Kidney (tissue), 14 donors: ENCODE measurements around the gene CDK19. TPM values are rescaled to one million over a fixed set of nuclear protein-coding genes. Genes with fewer than 3 reads are reported as not detected.
"Not testable (repeated sequence)": the region's sequence is repeated elsewhere in the genome, so short reads cannot be mapped to it uniquely, and the experiment has no call there.

Experiments
- DNase-seq, 5 donors: peaks; one replicate each; pipeline ENCODE4 v3.0.0-alpha.2; 2013 to 2020
- FAIRE-seq: peaks from 2 replicates; lab custom pipeline; 2012; peaks lifted over from hg19 to GRCh38; lab: Jason Lieb, UNC
- H3K27ac ChIP-seq, 2 donors: one replicate each; pipeline ENCODE4 v1.7.0; 2013; ENCODE audit warnings: low read depth in 2 of 2, low read length in 2 of 2, inconsistent platforms in 1 of 2
- H3K27me3 ChIP-seq: one replicate; pipeline ENCODE4 v1.7.1; 2013; ENCODE audit warnings: low read length, inconsistent platforms; ENCODE audit not compliant: control insufficient read depth, insufficient read depth
- H3K36me3 ChIP-seq, 3 donors: one replicate each; pipeline versions ENCODE4 v1.7.0 to v1.7.1; 2013; ENCODE audit warnings: low read length in 3 of 3, control low read depth in 1 of 3, inconsistent platforms in 1 of 3; ENCODE audit not compliant: insufficient read depth in 3 of 3, control insufficient read depth in 2 of 3
- H3K4me1 ChIP-seq, 3 donors: one replicate each; pipeline versions ENCODE4 v1.7.0 to v1.7.1; 2013; ENCODE audit warnings: low read length in 3 of 3, inconsistent platforms in 1 of 3, low read depth in 1 of 3; ENCODE audit not compliant: control insufficient read depth in 2 of 3, insufficient read depth in 2 of 3
- H3K4me3 ChIP-seq, 3 donors: one replicate each; pipeline versions ENCODE4 v1.7.0 to v1.8.1; 2013; ENCODE audit warnings: low read length in 3 of 3, control low read depth in 1 of 3, inconsistent platforms in 1 of 3
- H3K9ac ChIP-seq, 3 donors: one replicate each; pipeline versions ENCODE4 v1.7.0 to v1.7.1; 2013; ENCODE audit warnings: low read length in 3 of 3, control low read depth in 1 of 3, inconsistent platforms in 1 of 3
- H3K9me3 ChIP-seq, 3 donors: one replicate each; pipeline versions ENCODE4 v1.7.0 to v1.7.1; 2013; ENCODE audit warnings: low read length in 3 of 3, control low read depth in 1 of 3, inconsistent platforms in 1 of 3; ENCODE audit not compliant: control insufficient read depth in 2 of 3, insufficient read depth in 1 of 3
- intact Hi-C: fragments of 100-400 bp; cut with DNase I; formaldehyde crosslinking; loops from one replicate; pipeline ENCODE4 v1.11.1; 2022
- polyA plus RNA-seq: library from polyadenylated mRNA; stranded (reverse); fragments of 350-450 nt; fragmentation: Illumina TruSeq; extraction: RNeasy Lipid Tissue Mini Kit (QIAGEN cat#74804); gene quantifications from one replicate; pipeline ENCODE4 v1.2.3, GENCODE V29; 2014; ENCODE audit warnings: low read depth, low replicate concordance; ENCODE audit not compliant: insufficient read depth
- total RNA-seq: library from RNA; stranded (reverse); fragmentation: NEBNext Ultra II Directional; extraction: Animal tissue kit (Norgen Biotek cat#: 25700); gene quantifications from one replicate; pipeline ENCODE4 v1.2.1, GENCODE V29; 2021
- TF ChIP-seq, protein P1 (sequence below): IDR thresholded peaks from 3 replicates; pipeline ENCODE4 v1.5.1; 2012; ENCODE audit warnings: mild to moderate bottlenecking, moderate library complexity, borderline replicate concordance; ENCODE audit not compliant: insufficient read depth; ENCODE audit errors: extremely low read depth
- donor health status: control.
- donor health status: control.
- donor health status: control.
- donor health status: control.
- donor health status: control.
- donor health status: DM: yes; HTN: yes; CAD: no.
- donor health status: Normal renal cell carcinoma (clear cell type).

Gene CDK19
- total and polyA plus RNA-seq, 2 donors from 2014 or later: 4.9 to 20.4 TPM

DNA sequence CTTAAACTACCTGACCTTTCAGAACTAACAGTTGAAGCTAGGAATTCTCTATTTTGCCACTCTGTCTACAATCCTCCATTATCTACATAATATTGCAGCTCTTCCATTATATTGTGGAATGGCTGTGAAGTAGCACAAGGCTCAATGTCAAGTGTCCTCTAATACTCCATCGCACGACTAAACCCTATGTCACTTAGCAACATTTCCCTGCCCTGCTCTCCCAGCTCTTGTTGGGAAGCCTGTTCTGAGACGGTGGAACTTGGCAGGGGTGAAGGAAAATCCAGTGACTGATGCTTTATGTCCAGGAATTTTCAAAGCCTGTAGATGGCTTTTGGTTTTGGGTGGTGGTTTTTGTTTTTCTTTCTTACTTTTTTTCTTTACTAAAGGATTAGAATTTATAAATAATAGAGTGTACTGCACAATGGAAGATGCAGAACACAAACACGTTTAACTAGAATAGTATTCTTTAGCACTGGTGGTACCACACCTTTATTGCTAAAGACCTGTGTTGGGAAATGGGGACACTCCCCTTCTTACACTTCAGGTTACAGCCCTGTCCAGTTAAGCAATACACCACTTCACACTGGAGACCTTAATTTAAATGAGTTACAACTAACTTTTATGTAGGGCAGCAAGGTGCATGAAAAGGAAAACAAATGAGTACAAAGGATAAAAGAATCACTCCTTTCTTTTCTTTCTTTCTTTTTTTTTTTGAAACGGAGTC is 38.6 kb upstream of the CDK19 start:
- no peak overlapping the region for H3K9ac ChIP-seq
- H3K27ac ChIP-seq: no peak overlapping the region
- H3K4me1 ChIP-seq: no peaks in the 10 kb centered on the region
- intact Hi-C loops: no loop called here
- H3K27me3 ChIP-seq: no peaks in the 10 kb centered on the region
- TF ChIP-seq, protein P1, sequence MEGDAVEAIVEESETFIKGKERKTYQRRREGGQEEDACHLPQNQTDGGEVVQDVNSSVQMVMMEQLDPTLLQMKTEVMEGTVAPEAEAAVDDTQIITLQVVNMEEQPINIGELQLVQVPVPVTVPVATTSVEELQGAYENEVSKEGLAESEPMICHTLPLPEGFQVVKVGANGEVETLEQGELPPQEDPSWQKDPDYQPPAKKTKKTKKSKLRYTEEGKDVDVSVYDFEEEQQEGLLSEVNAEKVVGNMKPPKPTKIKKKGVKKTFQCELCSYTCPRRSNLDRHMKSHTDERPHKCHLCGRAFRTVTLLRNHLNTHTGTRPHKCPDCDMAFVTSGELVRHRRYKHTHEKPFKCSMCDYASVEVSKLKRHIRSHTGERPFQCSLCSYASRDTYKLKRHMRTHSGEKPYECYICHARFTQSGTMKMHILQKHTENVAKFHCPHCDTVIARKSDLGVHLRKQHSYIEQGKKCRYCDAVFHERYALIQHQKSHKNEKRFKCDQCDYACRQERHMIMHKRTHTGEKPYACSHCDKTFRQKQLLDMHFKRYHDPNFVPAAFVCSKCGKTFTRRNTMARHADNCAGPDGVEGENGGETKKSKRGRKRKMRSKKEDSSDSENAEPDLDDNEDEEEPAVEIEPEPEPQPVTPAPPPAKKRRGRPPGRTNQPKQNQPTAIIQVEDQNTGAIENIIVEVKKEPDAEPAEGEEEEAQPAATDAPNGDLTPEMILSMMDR: no peak
- no peaks in the 10 kb centered on the region for H3K9me3 ChIP-seq
- FAIRE-seq (no peak), DNase-seq (no peak)
- H3K4me3 ChIP-seq: no peak overlapping the region
- H3K36me3 ChIP-seq: no peaks in the 10 kb centered on the region

- Histone ChIP-seq H3K27ac (no peak overlapping the region), H3K9ac (no peak overlapping the region), H3K4me3 (no peak overlapping the region), H3K9me3 (no peaks in the 10 kb centered on the region), H3K36me3 (no peaks in the 10 kb centered on the region), H3K27me3 (no peaks in the 10 kb centered on the region), H3K4me1 (no peaks in the 10 kb centered on the region)
- TF ChIP-seq, protein P1: no peak
- no peak for FAIRE-seq
- intact Hi-C loops: no loop called here
- DNase-seq: no peak
These were observed 37.5 kb upstream of the CDK19 start for GRCh38 chr6:110852773-110853172.

- FAIRE-seq: no peak
- H3K27ac ChIP-seq: no peak overlapping the region
- no peaks in the 10 kb centered on the region for H3K27me3 ChIP-seq
- H3K9me3 ChIP-seq: no peaks in the 10 kb centered on the region
- H3K9ac ChIP-seq: no peak overlapping the region
- H3K36me3 ChIP-seq: no peaks in the 10 kb centered on the region
- TF ChIP-seq, protein P1: no peak
- no peak for DNase-seq
- intact Hi-C loops: no loop called here
- no peak overlapping the region for H3K4me3 ChIP-seq
- no peaks in the 10 kb centered on the region for H3K4me1 ChIP-seq
These were observed 34.5 kb upstream of the CDK19 start for GRCh38 chr6:110849781-110850180.

DNA sequence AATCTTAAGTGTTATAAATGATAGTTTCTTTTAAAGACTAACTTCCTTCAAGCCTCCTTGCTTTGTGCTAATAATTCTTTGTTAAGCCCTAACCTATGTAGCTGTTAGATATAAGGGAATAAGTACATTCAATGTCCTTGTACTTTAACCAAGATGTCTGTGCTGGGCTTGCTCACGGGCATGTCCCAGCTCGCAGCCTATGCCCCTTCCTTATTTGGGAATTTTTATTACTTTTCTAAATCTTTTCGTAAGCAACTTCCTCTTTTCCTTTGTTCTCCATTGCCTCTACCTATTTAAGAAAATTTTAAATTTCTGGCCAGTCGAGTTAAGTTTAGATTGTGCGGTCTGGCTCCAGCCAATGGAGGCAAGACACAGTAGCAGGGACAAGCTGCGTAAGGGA is 26.0 kb upstream of the CDK19 start:
- H3K4me1 ChIP-seq: no peaks in the 10 kb centered on the region
- FAIRE-seq (no peak), DNase-seq (no peak)
- H3K36me3 ChIP-seq: no peaks in the 10 kb centered on the region
- no peak overlapping the region for H3K9ac ChIP-seq
- TF ChIP-seq, protein P1: no peak
- H3K4me3 ChIP-seq: no peak overlapping the region
- no peaks in the 10 kb centered on the region for H3K27me3 ChIP-seq
- H3K27ac ChIP-seq: no peak overlapping the region
- intact Hi-C loops: no loop called here
- H3K9me3 ChIP-seq: no peaks in the 10 kb centered on the region

DNA sequence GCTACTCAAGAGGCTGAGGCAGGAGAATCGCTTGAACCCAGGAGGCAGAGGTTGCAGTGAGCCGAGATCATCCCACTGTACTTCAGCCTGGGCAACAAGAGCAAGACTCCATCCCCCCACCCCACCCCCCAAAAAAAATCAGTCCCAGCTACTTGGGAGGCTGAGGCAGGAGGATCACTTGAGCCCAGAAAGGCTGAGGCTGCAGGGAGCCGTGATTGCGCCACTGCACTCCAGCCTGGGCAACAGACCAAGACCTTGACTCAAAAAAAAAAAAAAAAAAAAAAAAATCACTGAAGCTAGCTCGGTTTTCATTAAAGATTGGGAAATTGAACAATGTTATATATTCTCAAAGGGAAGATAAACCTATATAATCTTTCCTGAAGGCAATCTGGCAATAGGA is 20.5 kb upstream of the CDK19 start:
- H3K9ac ChIP-seq, FAIRE-seq, H3K36me3 ChIP-seq, H3K27me3 ChIP-seq, DNase-seq, intact Hi-C loops, H3K9me3 ChIP-seq, H3K27ac ChIP-seq, H3K4me3 ChIP-seq, H3K4me1 ChIP-seq: not testable (repeated sequence)
